Measurements from ENCODE around the gene SNTB2. TPM values are rescaled to one million over a fixed set of nuclear protein-coding genes. Genes with fewer than 3 reads are reported as not detected.

Gene SNTB2
- total and polyA plus RNA-seq, 10 of the 15 experiments (the other 5 are each of a cell fraction or from before 2014, with no cell fraction given), result 1.2 to 15.7 (median 5.0) TPM

DNA sequence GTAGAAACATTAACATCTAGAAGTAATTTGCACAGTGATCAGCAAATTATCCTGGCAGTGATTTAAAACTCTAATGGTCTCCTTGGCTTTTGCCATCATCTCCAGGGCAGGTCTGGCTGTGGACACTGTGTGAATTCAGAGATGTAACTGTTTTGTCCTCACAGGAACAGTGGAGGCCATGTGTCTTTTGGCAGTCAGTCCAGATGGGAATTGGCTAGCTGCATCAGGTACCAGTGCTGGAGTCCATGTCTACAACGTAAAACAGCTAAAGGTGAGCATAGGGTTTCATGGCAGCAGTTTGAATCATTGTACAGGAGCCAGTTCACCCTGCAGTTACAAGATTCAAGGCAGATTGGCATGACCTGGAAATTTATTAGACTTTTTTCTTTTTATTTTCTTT is 26.8 kb upstream of the SNTB2 start:
- Histone ChIP-seq H3K27me3 (replicated peaks in 1 of 2; ENCODE audit: control insufficient read depth in 2 of 2, insufficient read depth in 2 of 2, low read length in 1 of 2) (no peaks in the 10 kb centered on the region), H3K9ac (ENCODE audit: control insufficient read depth, insufficient read depth, low read length) (no peak overlapping the region), H3K4me2 (ENCODE audit: control insufficient read depth, insufficient read depth) (no peak overlapping the region), H3K4me3 (no peak overlapping the region), H3K27ac (ENCODE audit: control insufficient read depth, insufficient read depth) (no peak overlapping the region), H3K36me3 (ENCODE audit: control insufficient read depth in 2 of 2, insufficient read depth in 2 of 2, low read length in 1 of 2) (peaks cover 12 to 45% of the 10 kb centered on the region in 2 experiments), H3K4me1 (ENCODE audit: control insufficient read depth, insufficient read depth, low read length) (no peaks in the 10 kb centered on the region), H3K9me3 (replicated peaks; ENCODE audit: control insufficient read depth, insufficient read depth, low read length) (no peaks in the 10 kb centered on the region), H3K79me2 (ENCODE audit: control insufficient read depth, insufficient read depth, low read length) (no peaks in the 10 kb centered on the region), H2AFZ (ENCODE audit: control insufficient read depth, low read depth, low read length) (no peak overlapping the region), H4K20me1 (ENCODE audit: control insufficient read depth, insufficient read depth) (no peaks in the 10 kb centered on the region)
- intact Hi-C loops (cut with micrococcal nuclease; ENCODE audit: unreplicated experiment) (no loop called here), in situ Hi-C loops (cut with MboI) (no loop called here)
- TF ChIP-seq SIN3A (IDR thresholded peaks at IDR 0.05; ENCODE audit: low read depth, low read length), result no peak
- TF ChIP-seq DPF2 (IDR thresholded peaks at IDR 0.05), result no peak
- no peak for TF ChIP-seq HDGF (IDR thresholded peaks at IDR 0.05)
- no peak for TF ChIP-seq FOS (IDR thresholded peaks at IDR 0.05; ENCODE audit: borderline replicate concordance, extremely low read depth, insufficient read length)
- no peak for TF ChIP-seq ZNF24 (IDR thresholded peaks at IDR 0.05)
- TF ChIP-seq SP1 (IDR thresholded peaks at IDR 0.05; ENCODE audit: low read depth, low read length), result no peak
- TF ChIP-seq JUNB (IDR thresholded peaks at IDR 0.05), result no peak
- TF ChIP-seq STAT3 (IDR thresholded peaks at IDR 0.05; ENCODE audit: low read depth, low read length), result no peak
- no peak for TF ChIP-seq ZNF687 (IDR thresholded peaks at IDR 0.05)
- ChIA-PET RAD21 (ENCODE audit: unreplicated experiment) (interaction anchor here (1.2 kb wide), 1 partner anchor 126 kb away, joined by 3 read pairs; no protein-coding TSS in a partner anchor), SMC1A (ENCODE audit: uncharacterized antibody, unreplicated experiment) (interaction anchor here (0.6 kb wide), 1 partner anchor 596 kb away, joined by 4 read pairs; no protein-coding TSS in a partner anchor), POLR2A (no interaction called here), CTCF (interaction anchor here (1.6 kb wide), 1 partner anchor 8 kb away, joined by 3 read pairs; no protein-coding TSS in a partner anchor)
- BruUV-seq (replicated peaks), result no TSS peak
- ATAC-seq, result no peak
- no peak for DNase-seq (ENCODE audit: low read depth, low spot score)
- no peak for FAIRE-seq
- WGBS (ENCODE audit: insufficient coverage, insufficient replicate concordance, low lambda C conversion rate, missing lambda C conversion rate), result 95% methylated on average over 1 of the region's 1 CpG
